Osteocyte (in vitro differentiated cells): ENCODE data around the gene NKRF. TPM values are rescaled to one million over a fixed set of nuclear protein-coding genes. Genes with fewer than 3 reads are reported as not detected.
"Not testable (repeated sequence)": the region's sequence is repeated elsewhere in the genome, so short reads cannot be mapped to it uniquely, and the experiment has no call there.

Experiments used
- DNase-seq: peaks from one replicate; pipeline ENCODE4 v3.0.0; 2021; ENCODE audit warnings: mixed read lengths; ENCODE audit not compliant: unreplicated experiment; ENCODE audit errors: extremely low spot score
- H3K27ac Mint-ChIP-seq: one replicate; pipeline ENCODE4 v1.8.0; 2021; ENCODE audit warnings: mild to moderate bottlenecking, mixed read lengths; ENCODE audit not compliant: unreplicated experiment
- H3K27me3 Mint-ChIP-seq: one replicate; pipeline ENCODE4 v1.8.0; 2021; ENCODE audit warnings: mixed read lengths; ENCODE audit not compliant: unreplicated experiment
- H3K36me3 Mint-ChIP-seq: one replicate; pipeline ENCODE4 v1.8.0; 2021; ENCODE audit warnings: mixed read lengths; ENCODE audit not compliant: unreplicated experiment
- H3K4me1 Mint-ChIP-seq: one replicate; pipeline ENCODE4 v1.8.0; 2021; ENCODE audit warnings: mixed read lengths; ENCODE audit not compliant: unreplicated experiment
- H3K4me3 Mint-ChIP-seq: one replicate; pipeline ENCODE4 v1.8.0; 2021; ENCODE audit warnings: mild to moderate bottlenecking, moderate library complexity, mixed read lengths; ENCODE audit not compliant: unreplicated experiment
- H3K9me3 Mint-ChIP-seq: one replicate; pipeline ENCODE4 v1.8.0; 2021; ENCODE audit warnings: mixed read lengths; ENCODE audit not compliant: unreplicated experiment
- total RNA-seq: library from RNA; stranded (reverse); gene quantifications from 2 replicates; pipeline ENCODE4 v1.2.1, GENCODE V29; 2021
- TF ChIP-seq, protein P1 (sequence below): fragments of 200-600 bp; sonication (generic); IDR thresholded peaks from 2 replicates; pipeline ENCODE4 v1.5.0; 2021; ENCODE audit warnings: antibody characterized with exemption, mild to moderate bottlenecking, moderate library complexity

NKRF gene
- total RNA-seq, 1 donor from 2014 or later = 10.6 TPM

DNA sequence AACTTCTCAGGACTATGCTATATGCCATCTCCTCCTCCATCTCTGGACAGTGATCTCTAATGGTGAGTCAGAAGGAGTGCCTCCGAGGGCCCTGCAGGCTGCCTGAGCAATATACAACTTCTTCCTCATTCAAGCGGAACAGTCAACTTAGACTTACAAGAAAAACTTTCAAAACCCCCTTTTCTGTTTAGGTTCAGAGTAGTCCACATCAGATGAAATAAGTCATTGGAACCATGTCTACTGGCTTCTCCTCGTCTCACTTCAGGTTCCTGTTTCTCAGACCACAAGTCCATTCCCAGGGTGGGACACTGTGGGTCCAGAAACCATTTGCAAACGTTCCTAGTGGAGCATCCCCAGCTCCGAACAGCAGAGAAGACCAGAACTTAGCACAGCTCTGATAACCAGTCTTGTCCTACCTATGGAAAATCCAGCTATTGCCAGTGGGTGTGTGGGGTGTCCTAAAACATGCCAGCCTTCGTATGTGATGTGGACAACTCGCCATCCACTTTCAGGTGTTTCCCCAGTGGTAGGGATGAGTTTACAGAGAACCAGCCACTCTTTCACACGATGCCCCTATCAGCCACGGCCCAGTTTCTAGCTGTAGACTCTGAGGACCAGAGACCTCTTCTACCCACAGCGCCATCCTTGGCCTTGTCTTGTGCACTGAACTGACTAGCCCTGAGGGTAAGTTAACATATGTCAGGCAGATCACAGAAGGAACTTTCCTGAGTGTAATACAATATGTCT lies 32.7 kb upstream of the NKRF start:
- Mint-ChIP-seq H3K27me3 (no peaks in the 10 kb centered on the region), H3K27ac (no peak overlapping the region), H3K4me3 (no peak overlapping the region), H3K4me1 (no peaks in the 10 kb centered on the region), H3K9me3 (peaks cover 12% of the 10 kb centered on the region), H3K36me3 (peaks cover 8% of the 10 kb centered on the region)
- DNase-seq = no peak
- TF ChIP-seq, protein P1, sequence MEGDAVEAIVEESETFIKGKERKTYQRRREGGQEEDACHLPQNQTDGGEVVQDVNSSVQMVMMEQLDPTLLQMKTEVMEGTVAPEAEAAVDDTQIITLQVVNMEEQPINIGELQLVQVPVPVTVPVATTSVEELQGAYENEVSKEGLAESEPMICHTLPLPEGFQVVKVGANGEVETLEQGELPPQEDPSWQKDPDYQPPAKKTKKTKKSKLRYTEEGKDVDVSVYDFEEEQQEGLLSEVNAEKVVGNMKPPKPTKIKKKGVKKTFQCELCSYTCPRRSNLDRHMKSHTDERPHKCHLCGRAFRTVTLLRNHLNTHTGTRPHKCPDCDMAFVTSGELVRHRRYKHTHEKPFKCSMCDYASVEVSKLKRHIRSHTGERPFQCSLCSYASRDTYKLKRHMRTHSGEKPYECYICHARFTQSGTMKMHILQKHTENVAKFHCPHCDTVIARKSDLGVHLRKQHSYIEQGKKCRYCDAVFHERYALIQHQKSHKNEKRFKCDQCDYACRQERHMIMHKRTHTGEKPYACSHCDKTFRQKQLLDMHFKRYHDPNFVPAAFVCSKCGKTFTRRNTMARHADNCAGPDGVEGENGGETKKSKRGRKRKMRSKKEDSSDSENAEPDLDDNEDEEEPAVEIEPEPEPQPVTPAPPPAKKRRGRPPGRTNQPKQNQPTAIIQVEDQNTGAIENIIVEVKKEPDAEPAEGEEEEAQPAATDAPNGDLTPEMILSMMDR = no peak

DNA sequence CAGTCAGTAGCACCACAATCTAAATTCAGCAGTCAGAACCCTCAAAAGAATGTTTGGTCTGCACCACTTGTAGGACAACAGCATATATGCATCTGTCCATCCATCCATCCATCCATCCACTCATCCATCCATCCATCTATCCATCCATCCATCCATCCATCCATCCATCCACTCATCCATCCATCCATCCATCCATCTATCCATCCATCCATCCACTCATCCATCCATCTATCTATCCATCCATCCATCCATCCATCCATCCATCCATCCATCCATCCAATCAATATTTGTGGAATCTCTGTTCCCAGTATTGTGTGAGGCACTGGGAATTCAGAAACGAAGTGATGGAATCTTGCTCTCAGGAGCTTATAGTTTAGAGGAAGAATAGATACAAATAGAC lies 31.2 kb upstream of the NKRF start:
- H3K4me1 Mint-ChIP-seq, H3K27me3 Mint-ChIP-seq, DNase-seq, H3K4me3 Mint-ChIP-seq, H3K27ac Mint-ChIP-seq: not testable (repeated sequence)
- Mint-ChIP-seq H3K9me3 (peaks cover 19% of the 10 kb centered on the region), H3K36me3 (peaks cover 11% of the 10 kb centered on the region)

DNA sequence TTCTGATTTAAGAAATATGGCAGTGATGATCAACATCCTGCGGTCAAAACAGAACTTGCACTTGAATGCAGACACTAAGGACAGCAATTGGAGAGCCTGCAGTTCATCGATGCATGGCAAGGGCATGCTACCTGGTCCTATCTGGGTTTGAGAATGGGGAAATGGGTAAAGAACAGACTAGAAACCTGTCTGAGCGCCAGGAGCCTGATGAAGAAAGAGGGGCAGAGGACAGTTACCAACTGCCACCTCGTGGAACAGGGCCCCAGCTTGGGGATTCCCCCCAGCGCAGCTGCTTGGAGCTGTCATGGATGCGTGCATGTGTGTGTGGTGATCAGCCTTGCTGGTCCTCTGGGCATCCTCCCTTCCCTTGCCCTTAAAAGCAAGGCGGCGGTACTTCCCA lies 30.2 kb upstream of the NKRF start:
- Mint-ChIP-seq H3K4me1 (no peaks in the 10 kb centered on the region), H3K27me3 (no peaks in the 10 kb centered on the region), H3K9me3 (peaks cover 19% of the 10 kb centered on the region), H3K36me3 (peaks cover 11% of the 10 kb centered on the region), H3K4me3 (no peak overlapping the region), H3K27ac (no peak overlapping the region)
- TF ChIP-seq, protein P1 = no peak
- no peak for DNase-seq

DNA sequence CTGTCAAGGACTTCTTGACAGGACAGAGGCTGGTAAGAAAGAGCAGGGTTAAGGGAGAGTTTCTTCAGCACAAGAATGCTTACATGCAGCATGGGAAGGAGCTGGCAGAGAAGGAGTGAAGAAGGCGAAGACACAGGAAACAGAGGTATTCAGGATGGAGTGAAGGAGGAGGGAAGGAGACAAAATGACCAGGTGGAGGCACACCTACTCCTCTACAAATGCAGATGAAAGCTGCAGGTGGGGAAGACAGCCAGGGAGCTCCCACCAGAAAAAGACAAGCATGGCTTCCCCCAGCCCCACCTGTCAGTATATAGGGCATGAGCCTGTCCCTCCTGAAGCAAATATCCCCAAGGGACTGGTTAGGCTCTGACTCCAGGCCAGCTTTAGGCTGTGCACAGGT lies 29.6 kb upstream of the NKRF start:
- no peaks in the 10 kb centered on the region for H3K27me3 Mint-ChIP-seq

DNA sequence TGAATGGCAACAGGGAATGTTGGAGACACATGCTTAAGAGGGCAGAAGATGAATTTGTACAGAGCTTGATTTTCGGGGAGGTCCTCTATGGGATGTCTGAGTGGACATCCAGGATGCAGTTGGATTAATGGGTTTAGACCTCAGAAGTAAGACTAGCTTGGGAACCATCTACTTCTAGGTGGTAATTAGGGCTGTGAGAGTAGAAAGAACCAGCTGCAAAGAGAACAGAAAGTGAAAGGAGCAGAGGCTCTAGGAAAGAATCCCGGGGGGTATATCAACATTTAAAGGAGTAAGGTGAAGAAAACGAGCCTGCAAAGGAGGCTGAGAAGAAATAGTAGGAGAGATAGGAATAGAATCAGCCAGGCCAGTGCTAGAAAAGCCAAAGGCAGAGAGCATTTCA lies 29.0 kb upstream of the NKRF start:
- H3K27me3 Mint-ChIP-seq = no peaks in the 10 kb centered on the region
- H3K27ac Mint-ChIP-seq = peak overlapping the region; percentile 21
- H3K36me3 Mint-ChIP-seq = peaks cover 11% of the 10 kb centered on the region
- no peak overlapping the region for H3K4me3 Mint-ChIP-seq
- peaks cover 19% of the 10 kb centered on the region for H3K9me3 Mint-ChIP-seq
- no peak for DNase-seq
- no peaks in the 10 kb centered on the region for H3K4me1 Mint-ChIP-seq
- TF ChIP-seq, protein P1 = no peak

More for the DNA sequence above, 29.6 kb upstream of the NKRF start:
- DNase-seq = no peak
- Mint-ChIP-seq H3K9me3 (peaks cover 19% of the 10 kb centered on the region), H3K27ac (no peak overlapping the region), H3K36me3 (peaks cover 11% of the 10 kb centered on the region), H3K4me1 (no peaks in the 10 kb centered on the region), H3K4me3 (no peak overlapping the region)
- TF ChIP-seq, protein P1 = no peak
